ENCODE measurements around the gene MGARP. TPM values are rescaled to one million over a fixed set of nuclear protein-coding genes. Genes with fewer than 3 reads are reported as not detected.
A peak's percentile ranks its signal among the peaks of the same experiment; 100 is the strongest.

MGARP gene
- total RNA-seq, 1 donor from 2014 or later: 0.76 TPM

- H3K27me3 Mint-ChIP-seq (ENCODE audit: low read depth): peaks cover 34% of the 10 kb centered on the region
- H3K4me3 Mint-ChIP-seq: no peak overlapping the region
- H3K9me3 Mint-ChIP-seq: no peaks in the 10 kb centered on the region
- H3K4me1 Mint-ChIP-seq: peaks cover 10% of the 10 kb centered on the region
- DNase-seq (ENCODE audit: low spot score in 2 of 2, unreplicated experiment in 2 of 2): no peak
- no peak for TF ChIP-seq CTCF (IDR thresholded peaks at IDR 0.05; ENCODE audit: unreplicated experiment)
- no peaks in the 10 kb centered on the region for H3K36me3 Mint-ChIP-seq
- H3K27ac Mint-ChIP-seq: no peak overlapping the region
Observed at GRCh38 chr4:139274790-139275189, 5.2 kb downstream of the MGARP start.

- Mint-ChIP-seq H3K4me1 (peaks cover 2% of the 10 kb centered on the region), H3K4me3 (no peak overlapping the region), H3K27ac (no peak overlapping the region), H3K27me3 (ENCODE audit: low read depth) (peaks cover 25% of the 10 kb centered on the region), H3K9me3 (no peaks in the 10 kb centered on the region), H3K36me3 (no peaks in the 10 kb centered on the region)
- DNase-seq (ENCODE audit: low spot score in 2 of 2, unreplicated experiment in 2 of 2): no peak
- TF ChIP-seq CTCF (IDR thresholded peaks at IDR 0.05; ENCODE audit: unreplicated experiment): no peak
Observed at GRCh38 chr4:139273835-139274234, 6.2 kb downstream of the MGARP start.

- Mint-ChIP-seq H3K9me3 (no peaks in the 10 kb centered on the region), H3K4me3 (no peak overlapping the region), H3K27ac (no peak overlapping the region), H3K4me1 (peaks cover 12% of the 10 kb centered on the region), H3K36me3 (no peaks in the 10 kb centered on the region), H3K27me3 (ENCODE audit: low read depth) (no peaks in the 10 kb centered on the region)
- no peak for DNase-seq (ENCODE audit: low spot score in 2 of 2, unreplicated experiment in 2 of 2)
- TF ChIP-seq CTCF (IDR thresholded peaks at IDR 0.05; ENCODE audit: unreplicated experiment): no peak
Observed at GRCh38 chr4:139267301-139267700, 12.7 kb downstream of the MGARP start.

GRCh38 chr4:139266583-139267257 is 13.3 kb downstream of the MGARP start:
- no peak for DNase-seq (ENCODE audit: low spot score in 2 of 2, unreplicated experiment in 2 of 2)
- H3K4me3 Mint-ChIP-seq: peak overlapping the region; percentile 66
- peak overlapping the region; percentile 62 for H3K27ac Mint-ChIP-seq
- H3K9me3 Mint-ChIP-seq: no peaks in the 10 kb centered on the region
- TF ChIP-seq CTCF (IDR thresholded peaks at IDR 0.05; ENCODE audit: unreplicated experiment): no peak
- no peaks in the 10 kb centered on the region for H3K27me3 Mint-ChIP-seq (ENCODE audit: low read depth)
- H3K36me3 Mint-ChIP-seq: no peaks in the 10 kb centered on the region
- H3K4me1 Mint-ChIP-seq: peaks cover 12% of the 10 kb centered on the region

- no peaks in the 10 kb centered on the region for H3K36me3 Mint-ChIP-seq
- peak overlapping the region; percentile 62 for H3K27ac Mint-ChIP-seq
- peak overlapping the region; percentile 66 for H3K4me3 Mint-ChIP-seq
- no peaks in the 10 kb centered on the region for H3K27me3 Mint-ChIP-seq (ENCODE audit: low read depth)
- H3K9me3 Mint-ChIP-seq: no peaks in the 10 kb centered on the region
- no peak for TF ChIP-seq CTCF (IDR thresholded peaks at IDR 0.05; ENCODE audit: unreplicated experiment)
- H3K4me1 Mint-ChIP-seq: peaks cover 12% of the 10 kb centered on the region
- no peak for DNase-seq (ENCODE audit: low spot score in 2 of 2, unreplicated experiment in 2 of 2)
Observed at GRCh38 chr4:139266208-139266582, 13.8 kb downstream of the MGARP start.
